COLO668 (cell line): ENCODE data around the gene GALNTL6.
A peak's percentile ranks its signal among the peaks of the same experiment; 100 is the strongest.

ENCODE experiments used
- DNase-seq: peaks from one replicate; lab custom pipeline; 2025; ENCODE audit not compliant: unreplicated experiment; lab: John Stamatoyannopoulos, UW

GALNTL6 gene

GRCh38 chr4:171983935-171984805 is 171.0 kb downstream of the GALNTL6 start:
- no peak for DNase-seq

DNA sequence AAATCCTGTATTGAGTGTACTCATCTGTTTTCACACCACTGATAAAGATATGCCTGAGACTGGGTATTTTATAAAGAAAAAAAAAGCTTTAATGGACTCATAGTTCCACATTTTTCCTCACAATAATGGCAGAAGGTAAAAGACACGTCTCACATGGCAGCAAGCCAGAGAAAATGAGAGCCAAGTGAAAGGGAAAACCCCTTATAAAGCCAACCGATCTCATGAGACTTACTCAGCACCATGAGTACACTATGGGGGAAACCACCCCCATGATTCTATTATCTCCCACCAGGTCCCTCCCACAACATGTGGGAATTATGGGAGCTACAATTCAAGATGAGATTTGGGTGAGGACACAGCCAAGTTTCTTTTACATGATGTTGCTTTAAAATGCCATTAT is 171.9 kb downstream of the GALNTL6 start:
- no peak for DNase-seq

- no peak for DNase-seq
These were observed 180.0 kb downstream of the GALNTL6 start for GRCh38 chr4:171993247-171993646.

GRCh38 chr4:172007889-172008288 is 194.7 kb downstream of the GALNTL6 start:
- DNase-seq: no peak

DNA sequence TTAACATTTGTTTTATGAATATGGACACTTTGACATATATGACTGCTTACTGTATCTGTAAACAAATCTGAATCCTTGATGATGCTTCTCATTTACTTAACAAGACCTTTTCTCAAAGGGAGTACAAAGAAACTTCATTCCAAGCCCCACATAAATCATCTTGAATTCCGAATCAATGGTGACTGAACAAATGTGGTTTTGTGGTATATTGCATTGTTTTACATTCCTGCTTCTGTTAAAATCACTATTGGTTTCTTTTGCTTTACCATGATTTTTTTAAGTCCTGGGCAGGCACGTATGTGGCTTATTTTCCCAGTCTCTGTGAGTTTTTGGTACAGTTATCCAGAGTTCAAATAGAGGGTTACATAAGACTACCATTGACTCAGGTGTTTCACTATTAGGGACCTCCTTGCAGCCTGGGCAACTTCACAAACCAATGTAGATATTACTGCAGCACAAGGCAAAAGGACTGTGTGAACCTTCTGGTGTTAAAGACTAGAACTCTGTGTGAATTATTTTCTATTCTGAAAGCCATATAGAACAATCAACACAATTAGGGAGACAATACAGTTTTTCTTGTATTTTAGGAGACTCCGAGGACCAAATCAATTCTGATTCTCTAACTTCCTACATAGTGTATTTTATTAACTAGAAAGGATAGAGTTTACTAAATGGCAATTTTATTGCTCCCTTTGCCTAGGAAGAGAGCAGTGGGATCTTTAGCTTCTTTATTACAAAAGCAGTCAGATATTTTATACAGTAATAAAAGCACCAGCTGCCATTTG is 196.4 kb downstream of the GALNTL6 start:
- DNase-seq: no peak

- DNase-seq: no peak
These were observed 198.0 kb downstream of the GALNTL6 start for GRCh38 chr4:172011196-172011595.

GRCh38 chr4:172018358-172018757 is 205.2 kb downstream of the GALNTL6 start:
- no peak for DNase-seq

GRCh38 chr4:172035562-172035961 is 222.4 kb downstream of the GALNTL6 start:
- DNase-seq: no peak

GRCh38 chr4:172040766-172041165 is 227.6 kb downstream of the GALNTL6 start:
- no peak for DNase-seq

- DNase-seq: peak; percentile 34
These were observed 229.5 kb downstream of the GALNTL6 start for GRCh38 chr4:172042714-172043114.

DNA sequence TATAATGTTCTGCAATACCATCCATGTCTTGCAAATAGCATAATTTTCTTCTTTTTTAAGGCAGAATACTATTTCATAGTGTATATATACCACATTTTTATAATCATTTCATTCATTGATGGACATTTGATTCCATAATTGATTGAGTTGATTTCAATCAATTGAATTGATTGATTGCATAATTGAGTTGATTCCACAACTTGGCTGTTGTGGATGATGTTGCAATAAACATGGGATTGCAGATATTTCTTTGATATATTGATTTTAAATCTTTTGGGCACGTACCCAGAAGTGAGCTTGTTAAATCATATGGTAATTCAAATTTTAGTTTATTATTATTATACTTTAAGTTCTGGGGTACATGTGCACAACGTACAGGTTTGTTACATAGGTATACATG is 232.8 kb downstream of the GALNTL6 start:
- DNase-seq: no peak

GRCh38 chr4:172048666-172049065 is 235.5 kb downstream of the GALNTL6 start:
- DNase-seq: no peak

DNA sequence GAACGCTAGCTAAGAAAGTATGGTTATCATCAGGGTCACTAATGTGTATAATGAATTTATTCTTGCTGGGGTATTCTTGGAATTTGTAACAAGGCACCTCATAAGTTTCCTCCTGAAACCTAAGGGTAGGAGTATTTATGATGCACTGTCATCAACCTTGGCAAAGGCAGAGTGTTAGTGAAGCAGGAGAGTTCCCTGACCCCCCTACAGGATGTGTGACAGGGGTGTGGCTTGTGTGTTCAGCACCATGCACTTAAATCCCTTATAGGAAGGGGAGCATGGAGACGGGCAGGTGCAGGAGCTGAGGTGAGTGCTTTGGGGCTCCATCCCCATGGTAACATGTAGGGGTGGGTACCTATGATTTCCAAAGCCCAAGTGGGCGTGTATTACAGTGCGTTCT is 237.7 kb downstream of the GALNTL6 start:
- peak; percentile 7 for DNase-seq

- no peak for DNase-seq
These were observed 241.8 kb downstream of the GALNTL6 start for GRCh38 chr4:172055046-172055445.

GRCh38 chr4:172055498-172055897 is 242.3 kb downstream of the GALNTL6 start:
- no peak for DNase-seq

- DNase-seq: no peak
These were observed 248.0 kb downstream of the GALNTL6 start for GRCh38 chr4:172061204-172061603.

- no peak for DNase-seq
These were observed 255.3 kb downstream of the GALNTL6 start for GRCh38 chr4:172068506-172068905.

DNA sequence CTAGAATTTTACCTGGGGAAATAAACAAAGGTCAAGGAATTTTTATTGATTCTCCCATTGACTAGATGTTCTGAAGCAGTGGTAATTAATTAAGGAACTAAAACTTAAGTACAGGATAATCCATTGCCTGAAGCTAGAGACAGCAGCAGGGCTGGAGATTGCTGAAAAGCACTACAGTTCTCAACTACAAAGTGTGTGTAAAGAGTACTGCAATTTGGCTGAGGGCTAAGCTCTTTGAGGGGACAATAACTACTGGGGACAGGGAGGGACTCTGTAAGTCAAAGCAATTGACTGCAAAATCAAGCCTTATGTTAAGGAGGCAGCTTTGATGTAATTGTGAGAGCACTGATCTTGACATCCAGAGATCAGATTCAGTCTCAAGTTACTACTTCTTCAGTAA is 260.4 kb downstream of the GALNTL6 start:
- DNase-seq: no peak

GRCh38 chr4:172083272-172083671 is 270.1 kb downstream of the GALNTL6 start:
- no peak for DNase-seq

DNA sequence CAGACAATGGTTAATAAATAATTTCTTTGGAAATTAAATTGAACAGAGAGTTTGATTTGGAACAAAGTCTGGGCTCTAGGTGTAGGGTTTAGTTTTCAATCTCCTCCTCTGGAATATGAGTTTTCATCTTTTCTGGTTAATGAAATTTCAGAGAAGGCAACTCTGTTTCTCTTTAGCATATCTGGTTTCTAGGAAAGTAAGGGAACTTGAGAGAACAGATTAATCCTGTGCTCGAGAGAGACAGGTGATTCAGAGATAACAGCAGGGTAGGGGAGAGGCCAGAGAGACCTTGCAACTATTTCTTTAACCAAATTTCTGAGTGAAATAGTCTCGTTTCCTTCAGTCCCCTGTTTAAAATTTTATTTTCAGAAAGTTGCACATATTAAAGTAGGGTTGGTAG is 275.4 kb downstream of the GALNTL6 start:
- no peak for DNase-seq

DNA sequence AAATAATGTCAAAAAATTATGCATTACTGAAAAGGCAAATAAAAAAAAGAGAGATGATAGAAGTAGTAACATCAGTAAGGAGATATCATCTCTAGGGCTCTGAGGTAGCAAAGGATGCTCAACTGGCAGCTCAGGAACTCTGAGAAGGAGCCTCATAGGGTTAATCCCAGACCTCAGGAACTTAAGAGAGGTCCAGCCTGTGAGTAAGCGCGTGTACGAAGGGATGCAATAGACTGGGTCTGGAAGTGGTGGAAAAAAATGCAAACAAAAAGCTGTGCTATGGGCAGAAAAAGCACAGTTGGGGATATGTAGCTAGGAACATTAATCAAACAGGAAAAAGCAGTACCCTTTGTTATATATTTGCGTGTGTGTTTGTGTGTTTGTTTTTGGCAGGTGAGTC is 282.0 kb downstream of the GALNTL6 start:
- peak; percentile 25 for DNase-seq

DNA sequence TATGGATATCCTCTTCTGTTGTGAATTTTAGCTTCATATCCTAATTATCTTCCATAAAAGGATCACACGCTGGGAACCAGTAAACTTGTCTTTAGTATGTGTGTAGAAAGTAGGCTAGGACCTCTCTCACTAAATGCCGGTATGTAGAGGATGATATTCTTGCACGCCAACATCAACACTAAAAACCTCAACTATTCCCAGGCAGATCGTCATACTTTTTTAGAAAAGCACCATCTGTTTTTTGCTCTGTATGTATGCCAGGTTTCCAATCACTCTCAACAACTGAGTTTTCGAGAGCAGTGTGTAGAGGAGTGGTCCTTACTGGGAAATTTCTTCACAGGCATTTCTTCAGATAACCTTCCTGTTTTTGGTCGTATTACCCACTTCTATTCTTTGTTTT is 283.6 kb downstream of the GALNTL6 start:
- DNase-seq: no peak
